ENCODE measurements around the gene LCA5L.

DNA sequence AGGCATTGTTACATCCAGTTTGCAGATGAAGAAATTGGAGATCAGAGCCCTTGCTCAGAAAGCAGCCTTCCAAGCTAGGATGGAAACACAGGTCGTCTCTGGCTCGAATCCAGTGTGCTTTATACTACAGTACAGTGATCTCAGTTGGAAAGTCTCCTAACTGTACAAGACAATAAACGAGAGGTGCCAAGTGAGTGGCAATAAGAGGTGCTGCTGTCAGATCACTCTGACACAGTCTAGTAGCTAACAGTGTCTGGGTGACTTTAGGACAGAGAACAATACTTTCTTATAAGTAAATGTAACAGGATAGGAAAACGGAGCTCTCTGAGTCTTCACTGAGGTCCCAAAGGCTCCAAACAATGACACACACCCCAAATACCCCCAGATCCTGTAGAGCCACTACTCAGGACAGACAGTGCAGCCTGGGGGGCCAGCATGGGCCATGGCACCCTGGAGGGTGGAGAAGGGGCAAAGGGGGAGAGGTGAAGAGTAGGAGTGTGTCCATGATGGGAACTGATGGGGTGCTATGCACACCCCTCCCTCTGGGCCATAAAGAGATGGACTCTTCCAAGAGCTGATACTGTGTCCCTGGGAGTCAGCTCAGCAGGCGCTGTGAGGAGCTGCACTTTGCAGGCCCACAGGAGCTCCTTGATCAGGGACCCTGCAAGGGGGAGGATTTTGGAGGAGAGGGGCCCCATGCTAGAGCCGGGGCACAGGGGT is 9.5 kb upstream of the LCA5L start:
- TF ChIP-seq, protein P1, sequence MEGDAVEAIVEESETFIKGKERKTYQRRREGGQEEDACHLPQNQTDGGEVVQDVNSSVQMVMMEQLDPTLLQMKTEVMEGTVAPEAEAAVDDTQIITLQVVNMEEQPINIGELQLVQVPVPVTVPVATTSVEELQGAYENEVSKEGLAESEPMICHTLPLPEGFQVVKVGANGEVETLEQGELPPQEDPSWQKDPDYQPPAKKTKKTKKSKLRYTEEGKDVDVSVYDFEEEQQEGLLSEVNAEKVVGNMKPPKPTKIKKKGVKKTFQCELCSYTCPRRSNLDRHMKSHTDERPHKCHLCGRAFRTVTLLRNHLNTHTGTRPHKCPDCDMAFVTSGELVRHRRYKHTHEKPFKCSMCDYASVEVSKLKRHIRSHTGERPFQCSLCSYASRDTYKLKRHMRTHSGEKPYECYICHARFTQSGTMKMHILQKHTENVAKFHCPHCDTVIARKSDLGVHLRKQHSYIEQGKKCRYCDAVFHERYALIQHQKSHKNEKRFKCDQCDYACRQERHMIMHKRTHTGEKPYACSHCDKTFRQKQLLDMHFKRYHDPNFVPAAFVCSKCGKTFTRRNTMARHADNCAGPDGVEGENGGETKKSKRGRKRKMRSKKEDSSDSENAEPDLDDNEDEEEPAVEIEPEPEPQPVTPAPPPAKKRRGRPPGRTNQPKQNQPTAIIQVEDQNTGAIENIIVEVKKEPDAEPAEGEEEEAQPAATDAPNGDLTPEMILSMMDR (IDR thresholded peaks at IDR 0.05) = no peak
- no peak for TF ChIP-seq POLR2A (IDR thresholded peaks at IDR 0.05)

All from uterus (tissue), 2 donors.